Upper lobe of left lung (tissue), 4 donors: ENCODE measurements around the gene TMEM62.
A peak's percentile ranks its signal among the peaks of the same experiment; 100 is the strongest.

Experiments used
- CTCF ChIP-seq, 6 experiments: fragments of 450-650 bp in 4 of 6; fragments of 200-600 bp in 2 of 6; sonication (generic) in 2 of 6; IDR thresholded peaks; one replicate each; pipeline ENCODE4 v1.5.1; 2016 to 2019; ENCODE audit warnings: antibody characterized with exemption in 6 of 6
- EP300 ChIP-seq, 4 donors: sonication (generic); formaldehyde crosslinking; IDR thresholded peaks; one replicate each; pipeline ENCODE4 v1.5.1; 2017; ENCODE audit warnings: antibody characterized with exemption in 4 of 4, control low read depth in 2 of 4
- POLR2A ChIP-seq, 4 donors: fragments of 450-650 bp; IDR thresholded peaks; one replicate each; pipeline ENCODE4 v1.5.1; 2016 to 2017; ENCODE audit warnings: antibody characterized with exemption in 4 of 4, mild to moderate bottlenecking in 2 of 4

- TF ChIP-seq CTCF (IDR thresholded peaks at IDR 0.05) (peak in 5 of 6 experiments; percentile 31 to 50 (median 43)), POLR2A (IDR thresholded peaks at IDR 0.05) (no peak), EP300 (IDR thresholded peaks at IDR 0.05) (no peak)
Observed at GRCh38 chr15:43187544-43188155, 54.3 kb downstream of the TMEM62 start.
